GM21447 (cell line): ENCODE measurements around the gene PPP4R3B.

ENCODE experiments used
- ATAC-seq: cut with Tn5 transposase; IDR thresholded peaks from one replicate; pipeline ENCODE4 v1.9.1; 2021; ENCODE audit not compliant: unreplicated experiment

Gene PPP4R3B

GRCh38 chr2:55519938-55520885, 97.2 kb downstream of the PPP4R3B start:
- ATAC-seq, result peak; percentile 11

- ATAC-seq, result peak; percentile 7
Observed at GRCh38 chr2:55518841-55519165, 98.6 kb downstream of the PPP4R3B start.

GRCh38 chr2:55511508-55512124, 105.8 kb downstream of the PPP4R3B start:
- ATAC-seq, result no peak

GRCh38 chr2:55502590-55503141, 114.8 kb downstream of the PPP4R3B start:
- no peak for ATAC-seq

- ATAC-seq, result no peak
Observed at GRCh38 chr2:55500025-55500424, 117.4 kb downstream of the PPP4R3B start.

- no peak for ATAC-seq
Observed at GRCh38 chr2:55498582-55498981, 118.8 kb downstream of the PPP4R3B start.
